DOHH2 (cell line): ENCODE results near the gene TEN1.
A peak's percentile ranks its signal among the peaks of the same experiment; 100 is the strongest.

Experiments used
- H3F3A ChIP-seq: fragments of 200-600 bp; sonication (generic), shearing (Covaris generic); 2 replicates; pipeline ENCODE4 v1.6.0; 2016; ENCODE audit warnings: antibody characterized with exemption, mild to moderate bottlenecking; ENCODE audit not compliant: control insufficient read depth, insufficient read depth
- H3K27ac ChIP-seq: fragments of 200-600 bp; sonication (generic); 2 replicates; pipeline ENCODE4 v1.5.1; 2014; ENCODE audit warnings: low read depth, mild to moderate bottlenecking, low read length, moderate library complexity
- H3K27me3 ChIP-seq: fragments of 200-600 bp; sonication (generic); 2 replicates; pipeline ENCODE4 v1.6.1; 2014; ENCODE audit warnings: mild to moderate bottlenecking, low read length, mixed read lengths; ENCODE audit not compliant: control insufficient read depth
- H3K36me3 ChIP-seq: fragments of 200-600 bp; sonication (generic); 2 replicates; pipeline ENCODE4 v1.6.1; 2014; ENCODE audit warnings: mild to moderate bottlenecking, low read length, moderate library complexity, mixed read lengths; ENCODE audit not compliant: control insufficient read depth
- H3K4me1 ChIP-seq: fragments of 200-600 bp; sonication (generic); 2 replicates; pipeline ENCODE4 v1.6.1; 2014; ENCODE audit warnings: mild to moderate bottlenecking, low read length, mixed read lengths; ENCODE audit not compliant: control insufficient read depth
- H3K4me2 ChIP-seq: fragments of 200-600 bp; sonication (generic); 2 replicates; pipeline ENCODE4 v1.6.0; 2014; ENCODE audit warnings: mild to moderate bottlenecking, low read length, moderate library complexity
- H3K4me3 ChIP-seq: fragments of 200-600 bp; sonication (generic); 2 replicates; pipeline ENCODE4 v1.5.1; 2014; ENCODE audit warnings: mild to moderate bottlenecking, low read length, mixed read lengths
- H3K79me2 ChIP-seq: fragments of 200-600 bp; sonication (generic); 2 replicates; pipeline ENCODE4 v1.6.1; 2014; ENCODE audit warnings: mild to moderate bottlenecking, low read length, mixed read lengths; ENCODE audit not compliant: control insufficient read depth
- H3K9me2 ChIP-seq: fragments of 200-600 bp; sonication (generic); replicated peaks from 2 replicates; pipeline ENCODE4 v1.6.1; 2014; ENCODE audit warnings: mild to moderate bottlenecking, low read length, mixed read lengths; ENCODE audit not compliant: control insufficient read depth
- H3K9me3 ChIP-seq: fragments of 200-600 bp; sonication (generic); 2 replicates; pipeline ENCODE4 v1.6.1; 2014; ENCODE audit warnings: antibody characterized with exemption, low read length, mixed read lengths; ENCODE audit not compliant: control insufficient read depth, insufficient read depth
- H4K20me1 ChIP-seq: fragments of 200-600 bp; sonication (generic); 2 replicates; pipeline ENCODE4 v1.6.0; 2014; ENCODE audit warnings: low read depth, mild to moderate bottlenecking, antibody characterized with exemption, low read length, moderate library complexity; ENCODE audit not compliant: control insufficient read depth, insufficient read depth
- EZH2phosphoT487 ChIP-seq: fragments of 200-600 bp; sonication (generic); IDR thresholded peaks from 2 replicates; pipeline ENCODE4 v1.6.1; 2017; ENCODE audit warnings: borderline replicate concordance, mild to moderate bottlenecking, antibody characterized with exemption, low read length, moderate library complexity, mixed read lengths
- TF ChIP-seq, protein P1 (sequence below): fragments of 200-600 bp; sonication (generic); IDR thresholded peaks from one replicate; pipeline ENCODE4 v1.5.1; 2014; ENCODE audit warnings: antibody characterized with exemption, mild to moderate bottlenecking, low read depth, low read length; ENCODE audit not compliant: poor library complexity, severe bottlenecking

The TEN1 gene

DNA sequence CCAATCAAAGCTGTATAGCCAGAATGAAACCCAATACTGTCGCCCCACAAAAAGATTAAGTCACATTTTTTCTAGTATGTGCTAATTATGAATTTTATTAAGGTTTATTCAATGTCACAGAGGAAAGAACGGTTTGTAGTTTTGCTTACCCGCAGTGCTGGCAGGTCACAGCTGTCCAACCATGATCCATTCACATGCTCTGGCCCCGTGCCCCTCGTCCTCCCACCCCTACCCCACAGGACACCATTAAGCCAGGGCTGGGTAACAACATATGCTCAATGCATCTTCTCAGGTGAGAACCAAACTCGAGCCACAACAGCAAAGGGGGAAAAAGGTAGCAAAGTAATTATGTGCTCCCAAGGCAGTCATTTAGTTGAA is 37.6 kb upstream of the TEN1 start:
- peak overlapping the region; percentile 93 for H3K4me3 ChIP-seq
- no peaks in the 10 kb centered on the region for H3K9me3 ChIP-seq
- H3K4me1 ChIP-seq = peaks cover 18% of the 10 kb centered on the region
- TF ChIP-seq EZH2phosphoT487 = no peak
- TF ChIP-seq, protein P1, sequence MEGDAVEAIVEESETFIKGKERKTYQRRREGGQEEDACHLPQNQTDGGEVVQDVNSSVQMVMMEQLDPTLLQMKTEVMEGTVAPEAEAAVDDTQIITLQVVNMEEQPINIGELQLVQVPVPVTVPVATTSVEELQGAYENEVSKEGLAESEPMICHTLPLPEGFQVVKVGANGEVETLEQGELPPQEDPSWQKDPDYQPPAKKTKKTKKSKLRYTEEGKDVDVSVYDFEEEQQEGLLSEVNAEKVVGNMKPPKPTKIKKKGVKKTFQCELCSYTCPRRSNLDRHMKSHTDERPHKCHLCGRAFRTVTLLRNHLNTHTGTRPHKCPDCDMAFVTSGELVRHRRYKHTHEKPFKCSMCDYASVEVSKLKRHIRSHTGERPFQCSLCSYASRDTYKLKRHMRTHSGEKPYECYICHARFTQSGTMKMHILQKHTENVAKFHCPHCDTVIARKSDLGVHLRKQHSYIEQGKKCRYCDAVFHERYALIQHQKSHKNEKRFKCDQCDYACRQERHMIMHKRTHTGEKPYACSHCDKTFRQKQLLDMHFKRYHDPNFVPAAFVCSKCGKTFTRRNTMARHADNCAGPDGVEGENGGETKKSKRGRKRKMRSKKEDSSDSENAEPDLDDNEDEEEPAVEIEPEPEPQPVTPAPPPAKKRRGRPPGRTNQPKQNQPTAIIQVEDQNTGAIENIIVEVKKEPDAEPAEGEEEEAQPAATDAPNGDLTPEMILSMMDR = no peak
- H4K20me1 ChIP-seq = no peaks in the 10 kb centered on the region
- no peaks in the 10 kb centered on the region for H3K9me2 ChIP-seq
- peak overlapping the region; percentile 74 for H3K4me2 ChIP-seq
- peaks cover 4% of the 10 kb centered on the region; the same call in 1 of the 2 replicates for H3K36me3 ChIP-seq
- no peaks in the 10 kb centered on the region for H3K27me3 ChIP-seq
- H3K79me2 ChIP-seq = peaks cover 5% of the 10 kb centered on the region; the same call in 1 of the 2 replicates
- H3K27ac ChIP-seq = no peak overlapping the region
- peaks cover 7% of the 10 kb centered on the region; the same call in 1 of the 2 replicates for H3F3A ChIP-seq

DNA sequence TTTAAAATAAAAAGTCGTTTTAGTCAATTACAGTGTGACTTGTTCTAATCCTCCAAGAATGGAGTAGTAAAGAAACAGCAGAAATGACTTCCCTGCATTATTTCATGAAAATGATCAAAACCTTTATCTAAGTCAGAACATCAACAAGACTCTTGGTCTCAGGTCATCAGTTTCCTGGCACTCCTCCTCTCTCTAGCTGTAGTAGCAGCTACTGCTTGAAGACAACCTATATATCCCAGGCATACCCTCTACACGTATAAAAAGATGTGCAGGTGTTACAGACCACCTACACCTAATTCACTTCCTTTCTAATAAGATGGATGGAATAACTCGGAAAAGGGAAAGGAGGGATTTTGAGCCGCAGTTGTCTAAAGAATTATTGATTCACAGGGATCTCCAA is 36.6 kb upstream of the TEN1 start:
- Histone ChIP-seq H3K27me3 (no peaks in the 10 kb centered on the region), H3K36me3 (peaks cover 8% of the 10 kb centered on the region; the same call in 1 of the 2 replicates), H3K79me2 (peaks cover 5% of the 10 kb centered on the region; the same call in 1 of the 2 replicates), H4K20me1 (no peaks in the 10 kb centered on the region), H3K9me2 (no peaks in the 10 kb centered on the region), H3K4me1 (peaks cover 18% of the 10 kb centered on the region), H3K27ac (no peak overlapping the region), H3K4me3 (no peak overlapping the region), H3K9me3 (no peaks in the 10 kb centered on the region), H3K4me2 (no peak overlapping the region), H3F3A (peaks cover 9% of the 10 kb centered on the region; the same call in 1 of the 2 replicates)
- TF ChIP-seq, protein P1 = no peak
- no peak for TF ChIP-seq EZH2phosphoT487

DNA sequence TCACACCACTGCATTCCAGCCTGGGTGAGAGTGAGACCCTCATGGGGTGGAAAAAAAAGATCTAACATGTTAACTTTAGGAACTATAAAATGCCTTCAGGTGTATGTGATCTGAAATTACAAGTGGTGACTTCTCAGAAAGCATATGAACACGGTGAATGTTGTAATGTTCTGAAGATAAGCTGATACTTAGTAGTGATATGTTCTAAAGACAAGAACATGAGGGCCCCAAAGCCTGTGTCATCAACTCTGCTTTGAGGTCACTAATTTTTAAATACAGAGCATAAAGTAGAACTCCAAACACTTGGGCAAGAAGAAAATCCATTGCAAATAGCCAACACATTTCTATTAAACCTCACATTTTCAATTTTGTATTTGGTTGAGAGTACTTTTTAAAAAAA is 35.5 kb upstream of the TEN1 start:
- peaks cover 9% of the 10 kb centered on the region; the same call in 1 of the 2 replicates for H3F3A ChIP-seq

More for the DNA sequence above, 35.5 kb upstream of the TEN1 start:
- TF ChIP-seq EZH2phosphoT487 = no peak
- TF ChIP-seq, protein P1 = no peak
- H3K9me2 ChIP-seq = no peaks in the 10 kb centered on the region
- no peak overlapping the region for H3K27ac ChIP-seq
- H3K4me1 ChIP-seq = peaks cover 18% of the 10 kb centered on the region
- H3K27me3 ChIP-seq = no peaks in the 10 kb centered on the region
- H3K36me3 ChIP-seq = peaks cover 8% of the 10 kb centered on the region; the same call in 1 of the 2 replicates
- peaks cover 5% of the 10 kb centered on the region; the same call in 1 of the 2 replicates for H3K79me2 ChIP-seq
- no peaks in the 10 kb centered on the region for H4K20me1 ChIP-seq
- no peak overlapping the region for H3K4me3 ChIP-seq
- H3K9me3 ChIP-seq = no peaks in the 10 kb centered on the region
- no peak overlapping the region for H3K4me2 ChIP-seq
